ENCODE data around the gene TAMM41.
"Not testable (repeated sequence)": the region's sequence is repeated elsewhere in the genome, so short reads cannot be mapped to it uniquely, and the experiment has no call there.

Gene TAMM41

GRCh38 chr3:11846281-11847266 is at the start of gene TAMM41:
Gene TAMM41 (minus strand): TSS chr3:11846885. CDS start chr3:11846636, 249 bp downstream.
- peak; percentile 21 to 92 (median 80) for DNase-seq

- no peak for DNase-seq
Measured at GRCh38 chr3:11878837-11879236, 32.2 kb upstream of the TAMM41 start.

- DNase-seq = not testable (repeated sequence)
Measured at GRCh38 chr3:11874707-11875106, 28.0 kb upstream of the TAMM41 start.

GRCh38 chr3:11863739-11864138 is 17.1 kb upstream of the TAMM41 start:
- not testable (repeated sequence) for DNase-seq

GRCh38 chr3:11862584-11862983 is 15.9 kb upstream of the TAMM41 start:
- DNase-seq = not testable (repeated sequence)

GRCh38 chr3:11862145-11862544 is 15.5 kb upstream of the TAMM41 start:
- not testable (repeated sequence) for DNase-seq

- DNase-seq = peak in 1 of 14 donors; percentile 64
Measured at GRCh38 chr3:11860213-11860612, 13.5 kb upstream of the TAMM41 start.

- DNase-seq = no peak
Measured at GRCh38 chr3:11853450-11853849, 6.8 kb upstream of the TAMM41 start.

GRCh38 chr3:11850003-11850402 is 3.3 kb upstream of the TAMM41 start:
- peak in 1 of 14 donors; percentile 46 for DNase-seq

- no peak for DNase-seq
Measured at GRCh38 chr3:11847607-11848006, 922 bp upstream of the TAMM41 start.

GRCh38 chr3:11845651-11846050 is 1.0 kb downstream of the TAMM41 start:
- DNase-seq = no peak

- DNase-seq = no peak
Measured at GRCh38 chr3:11844891-11845290, 1.8 kb downstream of the TAMM41 start.

- no peak for DNase-seq
Measured at GRCh38 chr3:11835028-11835639, 11.6 kb downstream of the TAMM41 start.

- DNase-seq = peak in 8 of 14 donors; percentile 13 to 52 (median 32)
Measured at GRCh38 chr3:11832981-11833905, 13.4 kb downstream of the TAMM41 start.

GRCh38 chr3:11829416-11829815 is 17.3 kb downstream of the TAMM41 start:
- no peak for DNase-seq

GRCh38 chr3:11826628-11827265 is 19.9 kb downstream of the TAMM41 start:
- DNase-seq = no peak

- no peak for DNase-seq
Measured at GRCh38 chr3:11825301-11825700, 21.4 kb downstream of the TAMM41 start.

GRCh38 chr3:11820531-11821041 is 26.1 kb downstream of the TAMM41 start:
- peak in 1 of 14 donors; percentile 1 for DNase-seq

GRCh38 chr3:11819146-11819689 is 27.5 kb downstream of the TAMM41 start:
- no peak for DNase-seq

- no peak for DNase-seq
Measured at GRCh38 chr3:11818033-11818432, 28.7 kb downstream of the TAMM41 start.

- no peak for DNase-seq
Measured at GRCh38 chr3:11815111-11815510, 31.6 kb downstream of the TAMM41 start.

Measured in C1 segment of cervical spinal cord (tissue), 14 donors.